HepG2 (cell line): ENCODE measurements around the gene RUNDC1. TPM values are rescaled to one million over a fixed set of nuclear protein-coding genes. Genes with fewer than 3 reads are reported as not detected.

Source experiments
- ARNT ChIP-seq: fragments of 450-650 bp; IDR thresholded peaks from 2 replicates; pipeline ENCODE4 v1.6.1; 2017
- CBFB ChIP-seq: sonication (generic); formaldehyde crosslinking; IDR thresholded peaks from 2 replicates; pipeline ENCODE4 v1.4.0; 2020; ENCODE audit warnings: missing genetic modification reagents
- CREM ChIP-seq, 2 experiments: sonication (generic) in 1 of 2; formaldehyde crosslinking in 1 of 2; IDR thresholded peaks; 2 replicates each; pipeline versions ENCODE4 v1.4.0 to v1.6.1; 2016 to 2020; ENCODE audit warnings: antibody characterized with exemption in 1 of 2, mild to moderate bottlenecking in 1 of 2, missing genetic modification reagents in 1 of 2
- ELF1 ChIP-seq: sonication (generic); formaldehyde crosslinking; IDR thresholded peaks from 2 replicates; pipeline ENCODE4 v1.4.0; 2020; ENCODE audit warnings: missing genetic modification reagents
- MED13 ChIP-seq: sonication (generic); formaldehyde crosslinking; IDR thresholded peaks from 2 replicates; pipeline ENCODE4 v1.5.0; 2020; ENCODE audit warnings: missing genetic modification reagents
- SMAD9 ChIP-seq: sonication (generic); formaldehyde crosslinking; IDR thresholded peaks from 2 replicates; pipeline ENCODE4 v1.5.1; 2020; ENCODE audit warnings: mild to moderate bottlenecking, missing genetic modification reagents
- SNAI1 ChIP-seq: sonication (generic); formaldehyde crosslinking; IDR thresholded peaks from 2 replicates; pipeline ENCODE4 v1.5.0; 2020; ENCODE audit warnings: mild to moderate bottlenecking, missing genetic modification reagents, borderline replicate concordance
- SOX5 ChIP-seq: IDR thresholded peaks from 2 replicates; pipeline ENCODE4 v1.6.1; 2016; ENCODE audit warnings: borderline replicate concordance
- TOE1 ChIP-seq: sonication (generic); formaldehyde crosslinking; IDR thresholded peaks from 2 replicates; pipeline ENCODE4 v1.4.0; 2020; ENCODE audit warnings: mild to moderate bottlenecking, missing genetic modification reagents
- ZNF546 ChIP-seq: sonication (generic); formaldehyde crosslinking; conservative IDR thresholded peaks from 2 replicates; pipeline ENCODE4 v1.8.1; 2023; ENCODE audit warnings: mild to moderate bottlenecking, missing genetic modification reagents
- ZNF652 ChIP-seq: IDR thresholded peaks from 2 replicates; pipeline ENCODE4 v1.6.1; 2016; ENCODE audit warnings: low read depth, borderline replicate concordance
- ZNF761 ChIP-seq: sonication (generic); formaldehyde crosslinking; conservative IDR thresholded peaks from 2 replicates; pipeline ENCODE4 v1.4.0; 2020; ENCODE audit warnings: mild to moderate bottlenecking, missing genetic modification reagents
- ZSCAN9 ChIP-seq: IDR thresholded peaks from 2 replicates; pipeline ENCODE4 v1.6.1; 2016; ENCODE audit warnings: borderline replicate concordance
- polyA plus RNA-seq, 8 experiments: library from polyadenylated mRNA; depleted of rRNA in 3 of 8; stranded (reverse) in 7 of 8; unstranded in 1 of 8; fragments of >200 nt; fragmentation: Illumina TruSeq in 4 of 8; extraction: Trizol in 4 of 8; gene quantifications; 2 replicates each; pipeline versions ENCODE4 v1.2.1 to v1.2.3, GENCODE V29; 2011 to 2016; ENCODE audit warnings: low read depth in 4 of 8, missing spikeins in 1 of 8, mixed read lengths in 1 of 8; ENCODE audit not compliant: insufficient read depth in 1 of 8
- total RNA-seq, 5 experiments: library from RNA; depleted of rRNA; stranded (reverse); fragments of >200 nt; fragmentation: Illumina TruSeq; extraction: Trizol; gene quantifications; 2 replicates each; pipeline ENCODE4 v1.2.3, GENCODE V29; 2016; ENCODE audit warnings: low read depth in 1 of 5
- TF ChIP-seq, protein P1 (sequence below): sonication (generic); formaldehyde crosslinking; IDR thresholded peaks from 2 replicates; pipeline ENCODE4 v1.5.1; 2020; ENCODE audit warnings: mild to moderate bottlenecking, missing genetic modification reagents, moderate library complexity
- TF ChIP-seq, protein P2 (sequence below): sonication (generic); formaldehyde crosslinking; IDR thresholded peaks from 2 replicates; pipeline ENCODE4 v1.8.0; 2023; ENCODE audit warnings: mild to moderate bottlenecking, missing genetic modification reagents
- TF ChIP-seq, protein P3 (sequence below), 2 experiments: fragments of 450-650 bp in 1 of 2; sonication (generic) in 1 of 2; formaldehyde crosslinking in 1 of 2; IDR thresholded peaks; 2 replicates each; pipeline versions ENCODE4 v1.6.1 to v1.8.0; 2016 to 2022; ENCODE audit warnings: antibody characterized with exemption in 1 of 2, mild to moderate bottlenecking in 1 of 2, missing genetic modification reagents in 1 of 2

Gene RUNDC1
- total and polyA plus RNA-seq, 2 of the 13 experiments (the other 11 are each of a cell fraction or from before 2014, with no cell fraction given): 10.3 to 11.4 TPM

DNA sequence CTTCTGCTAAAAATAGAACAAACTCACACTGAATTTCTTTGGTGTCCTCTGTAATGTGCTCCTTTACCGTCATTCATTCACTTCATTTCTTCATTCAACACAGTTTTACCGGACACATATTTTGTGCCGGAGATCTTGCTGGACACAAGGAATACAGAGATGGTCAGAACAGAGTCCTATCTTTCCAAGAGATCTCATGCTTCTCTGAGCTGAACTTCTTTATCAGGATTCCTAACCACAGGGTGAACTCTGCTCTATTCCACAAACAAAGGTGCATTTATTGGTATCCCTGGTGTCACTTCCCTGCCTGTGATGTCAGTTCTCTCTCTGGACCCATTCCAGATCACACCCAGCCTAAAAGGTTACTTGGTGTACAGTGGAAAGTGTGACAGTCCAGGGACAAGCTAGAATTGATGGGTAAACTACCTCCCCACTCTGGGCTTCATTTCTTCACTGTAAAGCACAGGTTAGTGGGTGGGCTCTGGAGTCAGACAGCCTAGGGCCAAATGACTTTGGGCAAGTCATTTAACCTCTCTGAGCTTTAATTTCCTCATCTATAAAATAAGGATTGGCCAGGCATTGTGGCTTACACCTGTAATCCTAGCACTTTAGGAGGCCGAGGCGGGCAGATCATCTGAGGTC, 30.4 kb downstream of the RUNDC1 start (continued):
- TF ChIP-seq, protein P1, sequence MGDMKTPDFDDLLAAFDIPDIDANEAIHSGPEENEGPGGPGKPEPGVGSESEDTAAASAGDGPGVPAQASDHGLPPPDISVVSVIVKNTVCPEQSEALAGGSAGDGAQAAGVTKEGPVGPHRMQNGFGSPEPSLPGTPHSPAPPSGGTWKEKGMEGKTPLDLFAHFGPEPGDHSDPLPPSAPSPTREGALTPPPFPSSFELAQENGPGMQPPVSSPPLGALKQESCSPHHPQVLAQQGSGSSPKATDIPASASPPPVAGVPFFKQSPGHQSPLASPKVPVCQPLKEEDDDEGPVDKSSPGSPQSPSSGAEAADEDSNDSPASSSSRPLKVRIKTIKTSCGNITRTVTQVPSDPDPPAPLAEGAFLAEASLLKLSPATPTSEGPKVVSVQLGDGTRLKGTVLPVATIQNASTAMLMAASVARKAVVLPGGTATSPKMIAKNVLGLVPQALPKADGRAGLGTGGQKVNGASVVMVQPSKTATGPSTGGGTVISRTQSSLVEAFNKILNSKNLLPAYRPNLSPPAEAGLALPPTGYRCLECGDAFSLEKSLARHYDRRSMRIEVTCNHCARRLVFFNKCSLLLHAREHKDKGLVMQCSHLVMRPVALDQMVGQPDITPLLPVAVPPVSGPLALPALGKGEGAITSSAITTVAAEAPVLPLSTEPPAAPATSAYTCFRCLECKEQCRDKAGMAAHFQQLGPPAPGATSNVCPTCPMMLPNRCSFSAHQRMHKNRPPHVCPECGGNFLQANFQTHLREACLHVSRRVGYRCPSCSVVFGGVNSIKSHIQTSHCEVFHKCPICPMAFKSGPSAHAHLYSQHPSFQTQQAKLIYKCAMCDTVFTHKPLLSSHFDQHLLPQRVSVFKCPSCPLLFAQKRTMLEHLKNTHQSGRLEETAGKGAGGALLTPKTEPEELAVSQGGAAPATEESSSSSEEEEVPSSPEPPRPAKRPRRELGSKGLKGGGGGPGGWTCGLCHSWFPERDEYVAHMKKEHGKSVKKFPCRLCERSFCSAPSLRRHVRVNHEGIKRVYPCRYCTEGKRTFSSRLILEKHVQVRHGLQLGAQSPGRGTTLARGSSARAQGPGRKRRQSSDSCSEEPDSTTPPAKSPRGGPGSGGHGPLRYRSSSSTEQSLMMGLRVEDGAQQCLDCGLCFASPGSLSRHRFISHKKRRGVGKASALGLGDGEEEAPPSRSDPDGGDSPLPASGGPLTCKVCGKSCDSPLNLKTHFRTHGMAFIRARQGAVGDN (CRISPR knock-in tag): no peak
- TF ChIP-seq TOE1 (CRISPR knock-in tag) (no peak), ZNF546 (CRISPR knock-in tag) (no peak), SOX5 (CRISPR knock-in tag) (peak; percentile 88), CBFB (peak; percentile 98), ARNT (no peak), ZNF761 (no peak), ZSCAN9 (CRISPR knock-in tag) (peak; percentile 96; the same call in 1 of the 2 replicates), SMAD9 (CRISPR knock-in tag) (no peak), SNAI1 (CRISPR knock-in tag) (no peak), MED13 (CRISPR knock-in tag) (0 out of 2 replicates have a peak, but pooled peaks have one; percentile 7), CREM (IDR thresholded peaks at IDR 0.05) (peak; percentile 89), CREM (CRISPR knock-in tag; IDR thresholded peaks at IDR 0.05) (no peak), ELF1 (CRISPR knock-in tag) (no peak), ZNF652 (CRISPR knock-in tag) (no peak)
- TF ChIP-seq, protein P2, sequence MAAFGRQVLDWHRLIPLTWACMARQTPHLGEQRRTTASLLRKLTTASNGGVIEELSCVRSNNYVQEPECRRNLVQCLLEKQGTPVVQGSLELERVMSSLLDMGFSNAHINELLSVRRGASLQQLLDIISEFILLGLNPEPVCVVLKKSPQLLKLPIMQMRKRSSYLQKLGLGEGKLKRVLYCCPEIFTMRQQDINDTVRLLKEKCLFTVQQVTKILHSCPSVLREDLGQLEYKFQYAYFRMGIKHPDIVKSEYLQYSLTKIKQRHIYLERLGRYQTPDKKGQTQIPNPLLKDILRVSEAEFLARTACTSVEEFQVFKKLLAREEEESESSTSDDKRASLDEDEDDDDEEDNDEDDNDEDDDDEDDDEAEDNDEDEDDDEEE (CRISPR knock-in tag): no peak
- TF ChIP-seq, protein P3, sequence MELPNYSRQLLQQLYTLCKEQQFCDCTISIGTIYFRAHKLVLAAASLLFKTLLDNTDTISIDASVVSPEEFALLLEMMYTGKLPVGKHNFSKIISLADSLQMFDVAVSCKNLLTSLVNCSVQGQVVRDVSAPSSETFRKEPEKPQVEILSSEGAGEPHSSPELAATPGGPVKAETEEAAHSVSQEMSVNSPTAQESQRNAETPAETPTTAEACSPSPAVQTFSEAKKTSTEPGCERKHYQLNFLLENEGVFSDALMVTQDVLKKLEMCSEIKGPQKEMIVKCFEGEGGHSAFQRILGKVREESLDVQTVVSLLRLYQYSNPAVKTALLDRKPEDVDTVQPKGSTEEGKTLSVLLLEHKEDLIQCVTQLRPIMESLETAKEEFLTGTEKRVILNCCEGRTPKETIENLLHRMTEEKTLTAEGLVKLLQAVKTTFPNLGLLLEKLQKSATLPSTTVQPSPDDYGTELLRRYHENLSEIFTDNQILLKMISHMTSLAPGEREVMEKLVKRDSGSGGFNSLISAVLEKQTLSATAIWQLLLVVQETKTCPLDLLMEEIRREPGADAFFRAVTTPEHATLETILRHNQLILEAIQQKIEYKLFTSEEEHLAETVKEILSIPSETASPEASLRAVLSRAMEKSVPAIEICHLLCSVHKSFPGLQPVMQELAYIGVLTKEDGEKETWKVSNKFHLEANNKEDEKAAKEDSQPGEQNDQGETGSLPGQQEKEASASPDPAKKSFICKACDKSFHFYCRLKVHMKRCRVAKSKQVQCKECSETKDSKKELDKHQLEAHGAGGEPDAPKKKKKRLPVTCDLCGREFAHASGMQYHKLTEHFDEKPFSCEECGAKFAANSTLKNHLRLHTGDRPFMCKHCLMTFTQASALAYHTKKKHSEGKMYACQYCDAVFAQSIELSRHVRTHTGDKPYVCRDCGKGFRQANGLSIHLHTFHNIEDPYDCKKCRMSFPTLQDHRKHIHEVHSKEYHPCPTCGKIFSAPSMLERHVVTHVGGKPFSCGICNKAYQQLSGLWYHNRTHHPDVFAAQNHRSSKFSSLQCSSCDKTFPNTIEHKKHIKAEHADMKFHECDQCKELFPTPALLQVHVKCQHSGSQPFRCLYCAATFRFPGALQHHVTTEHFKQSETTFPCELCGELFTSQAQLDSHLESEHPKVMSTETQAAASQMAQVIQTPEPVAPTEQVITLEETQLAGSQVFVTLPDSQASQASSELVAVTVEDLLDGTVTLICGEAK (IDR thresholded peaks at IDR 0.05): no peak
- TF ChIP-seq, protein P3 (CRISPR knock-in tag; IDR thresholded peaks at IDR 0.05): peak; percentile 84; the same call in 1 of the 2 replicates
